Breast epithelium (tissue), 4 donors: ENCODE measurements around the gene CHAMP1. TPM values are rescaled to one million over a fixed set of nuclear protein-coding genes. Genes with fewer than 3 reads are reported as not detected.

Experiments used
- DNase-seq, 2 donors: peaks; one replicate each; pipeline ENCODE4 v3.0.0-alpha.2; 2019; ENCODE audit warnings: low spot score in 2 of 2
- H3K27ac ChIP-seq, 2 donors: fragments of 200-600 bp; sonication (generic) in 1 of 2; one replicate each; pipeline ENCODE4 v1.5.1; 2016 to 2019; ENCODE audit warnings: mild to moderate bottlenecking in 1 of 2
- H3K27me3 ChIP-seq, 2 donors: fragments of 200-600 bp; sonication (generic) in 1 of 2; one replicate each; pipeline versions ENCODE4 v1.5.1 to v1.6.0; 2017 to 2019; ENCODE audit warnings: control low read depth in 1 of 2, mild to moderate bottlenecking in 1 of 2
- H3K36me3 ChIP-seq: fragments of 200-600 bp; one replicate; pipeline ENCODE4 v1.5.1; 2019
- H3K4me1 ChIP-seq, 2 donors: fragments of 200-600 bp; sonication (generic); one replicate each; pipeline ENCODE4 v1.5.1; 2016 to 2019; ENCODE audit warnings: control low read depth in 1 of 2
- H3K4me3 ChIP-seq, 3 donors: fragments of 200-600 bp; sonication (generic); 1 replicate in 2 of 3; 2 replicates in 1 of 3; pipeline ENCODE4 v1.5.1; 2016 to 2019; ENCODE audit warnings: mild to moderate bottlenecking in 3 of 3, moderate library complexity in 2 of 3
- H3K9me3 ChIP-seq, 2 donors: fragments of 200-600 bp; sonication (generic) in 1 of 2; one replicate each; pipeline ENCODE4 v1.5.1; 2016 to 2019; ENCODE audit warnings: control low read depth in 1 of 2
- CTCF ChIP-seq, 3 donors: fragments of 450-650 bp; IDR thresholded peaks; one replicate each; pipeline ENCODE4 v1.5.1; 2016 to 2017; ENCODE audit warnings: antibody characterized with exemption in 3 of 3, mild to moderate bottlenecking in 3 of 3, moderate library complexity in 3 of 3
- POLR2A ChIP-seq: fragments of 450-650 bp; IDR thresholded peaks from one replicate; pipeline ENCODE4 v1.6.1; 2016; ENCODE audit warnings: antibody characterized with exemption, mild to moderate bottlenecking, moderate library complexity
- POLR2AphosphoS5 ChIP-seq, 3 donors: sonication (generic); formaldehyde crosslinking; IDR thresholded peaks; one replicate each; pipeline ENCODE4 v1.6.1; 2017; ENCODE audit warnings: antibody characterized with exemption in 3 of 3
- intact Hi-C: fragments of 100-400 bp; cut with DNase I; formaldehyde crosslinking; loops from one replicate; pipeline ENCODE4 v1.15.1; 2023; ENCODE audit warnings: low total_unique reads
- total RNA-seq, 3 donors: library from RNA; depleted of rRNA; stranded (reverse); fragments of >200 nt; gene quantifications; one replicate each; pipeline ENCODE4 v1.1.0, GENCODE V29; 2016

The CHAMP1 gene
- total RNA-seq, 3 donors from 2014 or later, result 9.4 to 25.3 (median 21.6) TPM

- Histone ChIP-seq H3K9me3 (no peaks in the 10 kb centered on the region), H3K4me3 (no peak overlapping the region), H3K4me1 (no peaks in the 10 kb centered on the region), H3K27ac (no peak overlapping the region), H3K27me3 (no peaks in the 10 kb centered on the region), H3K36me3 (no peaks in the 10 kb centered on the region)
- intact Hi-C loops, result no loop called here
- TF ChIP-seq POLR2AphosphoS5 (IDR thresholded peaks at IDR 0.05), result no peak
- no peak for TF ChIP-seq CTCF (IDR thresholded peaks at IDR 0.05)
- TF ChIP-seq POLR2A, result no peak
- no peak for DNase-seq
Measured at GRCh38 chr13:114318624-114319023, 4.3 kb downstream of the CHAMP1 start.

GRCh38 chr13:114319441-114319913 lies 5.2 kb downstream of the CHAMP1 start:
- Histone ChIP-seq H3K4me1 (no peaks in the 10 kb centered on the region), H3K27ac (no peak overlapping the region), H3K36me3 (no peaks in the 10 kb centered on the region), H3K27me3 (no peaks in the 10 kb centered on the region), H3K9me3 (no peaks in the 10 kb centered on the region), H3K4me3 (no peak overlapping the region)
- intact Hi-C loops, result no loop called here
- TF ChIP-seq POLR2A, result no peak
- TF ChIP-seq POLR2AphosphoS5 (IDR thresholded peaks at IDR 0.05), result no peak
- no peak for TF ChIP-seq CTCF (IDR thresholded peaks at IDR 0.05)
- no peak for DNase-seq

- H3K27me3 ChIP-seq, result no peaks in the 10 kb centered on the region
- H3K36me3 ChIP-seq, result no peaks in the 10 kb centered on the region
- no peak overlapping the region for H3K27ac ChIP-seq
- no peaks in the 10 kb centered on the region for H3K9me3 ChIP-seq
- H3K4me3 ChIP-seq, result no peak overlapping the region
- intact Hi-C loops, result no loop called here
- TF ChIP-seq POLR2AphosphoS5 (IDR thresholded peaks at IDR 0.05) (no peak), POLR2A (no peak), CTCF (IDR thresholded peaks at IDR 0.05) (no peak)
- DNase-seq, result no peak
- H3K4me1 ChIP-seq, result no peaks in the 10 kb centered on the region
Measured at GRCh38 chr13:114320065-114320464, 5.8 kb downstream of the CHAMP1 start.

GRCh38 chr13:114321256-114321655 lies 7.0 kb downstream of the CHAMP1 start:
- Histone ChIP-seq H3K27me3 (no peaks in the 10 kb centered on the region), H3K36me3 (no peaks in the 10 kb centered on the region), H3K9me3 (no peaks in the 10 kb centered on the region), H3K27ac (no peak overlapping the region), H3K4me1 (no peaks in the 10 kb centered on the region), H3K4me3 (no peak overlapping the region)
- intact Hi-C loops, result no loop called here
- no peak for DNase-seq
- no peak for TF ChIP-seq CTCF (IDR thresholded peaks at IDR 0.05)

- intact Hi-C loops, result no loop called here
- no peak overlapping the region for H3K4me3 ChIP-seq
- no peaks in the 10 kb centered on the region for H3K4me1 ChIP-seq
- no peaks in the 10 kb centered on the region for H3K36me3 ChIP-seq
- no peak overlapping the region for H3K27ac ChIP-seq
- H3K9me3 ChIP-seq, result no peaks in the 10 kb centered on the region
- TF ChIP-seq CTCF (IDR thresholded peaks at IDR 0.05) (no peak), POLR2A (no peak), POLR2AphosphoS5 (IDR thresholded peaks at IDR 0.05) (no peak)
- DNase-seq, result no peak
- H3K27me3 ChIP-seq, result no peaks in the 10 kb centered on the region
Measured at GRCh38 chr13:114323349-114323748, 9.0 kb downstream of the CHAMP1 start.
